DMS53 (cell line): Measurements from ENCODE around the gene FLT3.

Experiments
- DNase-seq: peaks from one replicate; lab custom pipeline; 2025; lab: John Stamatoyannopoulos, UW

The FLT3 gene

GRCh38 chr13:27960362-27961226 lies 139.8 kb downstream of the FLT3 start:
- DNase-seq = peak; percentile 97

GRCh38 chr13:27959976-27960361 lies 140.4 kb downstream of the FLT3 start:
- no peak for DNase-seq

DNA sequence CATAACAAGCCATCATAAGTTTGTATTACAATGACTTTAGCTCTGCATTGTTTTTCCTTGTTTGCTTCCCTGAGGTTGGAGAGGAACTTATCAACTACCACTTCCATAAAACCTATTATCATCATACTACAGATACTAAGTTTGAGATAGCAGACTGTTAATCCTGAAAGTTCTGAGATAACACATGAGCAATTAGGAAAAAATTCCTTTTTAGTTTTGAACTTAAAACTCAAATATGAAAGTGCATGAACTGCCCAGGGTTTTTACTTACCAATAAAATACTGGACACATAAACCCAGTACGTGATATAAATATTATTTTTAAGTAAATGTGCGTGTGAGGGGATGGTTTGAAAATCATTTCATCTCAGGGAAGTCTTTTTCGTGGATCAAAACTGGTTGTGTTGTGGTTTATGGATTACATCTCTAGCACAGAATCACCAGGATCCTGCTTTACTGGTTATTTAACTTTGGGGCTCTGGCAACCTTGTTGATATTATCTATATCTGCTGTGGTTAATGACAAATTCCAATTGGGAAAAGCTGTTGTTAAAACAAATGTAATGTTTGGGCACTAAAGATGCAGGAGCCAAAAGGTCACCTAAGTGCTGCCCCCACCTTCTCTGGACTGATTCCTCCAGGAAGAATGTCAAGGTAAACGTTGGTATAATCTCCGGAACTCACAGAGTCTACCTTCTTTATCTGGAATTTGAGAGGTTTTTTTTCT lies 143.6 kb downstream of the FLT3 start:
- DNase-seq = no peak

DNA sequence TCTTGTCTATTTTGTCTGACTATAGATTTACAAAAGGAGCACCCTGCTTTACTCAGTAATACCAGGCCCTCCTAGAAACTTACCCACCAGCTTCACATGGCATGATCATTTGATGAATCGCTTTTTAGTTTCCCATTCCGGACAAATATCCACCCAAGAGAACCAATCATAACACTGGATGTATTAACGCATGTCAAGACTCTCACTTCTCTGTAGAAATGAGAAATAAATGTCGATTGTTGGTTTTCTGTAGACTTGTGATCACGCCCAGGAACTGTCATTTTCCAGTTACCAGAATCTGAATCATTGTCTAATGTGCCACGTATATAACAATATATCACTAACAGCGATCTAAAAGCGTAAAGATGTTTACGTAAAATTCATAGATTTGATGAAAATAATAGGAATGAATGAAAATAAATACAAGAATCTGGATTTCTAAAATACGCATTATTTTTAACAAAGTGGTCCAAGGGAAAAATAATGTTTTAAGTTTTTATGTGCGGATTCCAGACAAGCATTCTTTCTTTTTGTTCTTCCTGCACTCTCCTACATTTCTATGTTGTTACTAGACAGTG lies 145.3 kb downstream of the FLT3 start:
- no peak for DNase-seq

DNA sequence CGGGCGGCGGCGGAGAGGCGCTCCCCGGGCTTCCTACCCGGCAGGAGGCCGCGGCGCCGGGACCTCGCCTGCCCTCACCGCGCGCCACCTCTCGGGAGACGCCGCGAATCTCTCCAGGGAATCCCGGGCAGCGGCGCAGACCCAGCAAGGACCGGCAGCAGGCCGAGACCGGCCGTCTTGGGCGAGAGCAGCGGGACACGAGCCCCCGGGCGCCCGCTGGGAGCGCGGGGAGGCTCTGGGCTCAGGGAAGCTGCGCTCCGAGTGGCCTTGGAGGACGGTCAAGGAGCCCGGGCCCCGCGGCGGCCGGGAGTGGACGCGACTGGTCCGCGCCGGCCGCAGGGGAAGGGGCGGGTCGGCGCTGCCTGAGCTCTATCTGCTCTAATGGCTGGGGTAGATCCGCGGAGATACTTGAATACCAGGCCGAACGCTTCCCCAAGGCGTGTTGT lies 145.9 kb downstream of the FLT3 start:
- peak; percentile 85 for DNase-seq

- DNase-seq = peak; percentile 92
Measured at GRCh38 chr13:27953676-27954405, 146.5 kb downstream of the FLT3 start.
